K562 (cell line): ENCODE measurements around the gene LMO2. TPM values are rescaled to one million over a fixed set of nuclear protein-coding genes. Genes with fewer than 3 reads are reported as not detected.
A peak's percentile ranks its signal among the peaks of the same experiment; 100 is the strongest.

Source experiments
- BCOR ChIP-seq: fragments of 450-650 bp; IDR thresholded peaks from 2 replicates; pipeline ENCODE4 v1.6.1; 2016
- BMI1 ChIP-seq: fragments of 150-350 bp; IDR thresholded peaks from 2 replicates; pipeline ENCODE4 v1.6.1; 2014; ENCODE audit warnings: low read length
- BRF2 ChIP-seq: IDR thresholded peaks from 3 replicates; pipeline ENCODE4 v1.6.1; 2011; ENCODE audit warnings: borderline replicate concordance, mild to moderate bottlenecking; ENCODE audit not compliant: insufficient read length, insufficient read depth
- CBX1 ChIP-seq: sonication (generic); IDR thresholded peaks from 2 replicates; pipeline ENCODE4 v1.6.1; 2016; ENCODE audit warnings: antibody characterized with exemption, low read depth, mild to moderate bottlenecking
- DIDO1 ChIP-seq: fragments of 450-650 bp; IDR thresholded peaks from 2 replicates; pipeline ENCODE4 v1.6.1; 2016; ENCODE audit warnings: low read depth, missing biosample characterization, missing genetic modification characterization
- EHMT2 ChIP-seq: fragments of 450-650 bp; IDR thresholded peaks from 2 replicates; pipeline ENCODE4 v1.6.1; 2018; ENCODE audit warnings: antibody characterized with exemption
- ERF ChIP-seq: fragments of 450-650 bp; formaldehyde crosslinking; IDR thresholded peaks from 2 replicates; pipeline ENCODE4 v1.4.0; 2020; ENCODE audit warnings: mild to moderate bottlenecking, mixed read lengths
- ESRRA ChIP-seq: fragments of 450-650 bp; IDR thresholded peaks from 2 replicates; pipeline ENCODE4 v1.6.1; 2014; ENCODE audit warnings: low read depth, mild to moderate bottlenecking, moderate library complexity, borderline replicate concordance
- ILF3 ChIP-seq: fragments of 450-650 bp; IDR thresholded peaks from 2 replicates; pipeline ENCODE4 v1.6.1; 2018; ENCODE audit warnings: antibody characterized with exemption, mild to moderate bottlenecking, moderate library complexity, borderline replicate concordance
- MGA ChIP-seq: fragments of 450-650 bp; IDR thresholded peaks from 2 replicates; pipeline ENCODE4 v1.6.1; 2016; ENCODE audit warnings: mild to moderate bottlenecking, moderate library complexity
- TAF7 ChIP-seq: fragments of 450-650 bp; IDR thresholded peaks from 2 replicates; pipeline ENCODE4 v1.6.1; 2016; ENCODE audit warnings: missing genetic modification characterization, missing compliant biosample characterization
- ZBTB1 ChIP-seq: sonication (generic); formaldehyde crosslinking; IDR thresholded peaks from 2 replicates; pipeline ENCODE4 v1.8.1; 2023; ENCODE audit warnings: missing genetic modification reagents, low read depth, mild to moderate bottlenecking, borderline replicate concordance
- polyA plus RNA-seq, 8 experiments: library from polyadenylated mRNA; depleted of rRNA in 4 of 8; stranded (reverse) in 5 of 8; unstranded in 3 of 8; fragments of >200 nt; fragmentation: Nextera tagmentation in 2 of 8; fragmentation: Illumina TruSeq in 1 of 8; extraction: Ambion mirVana in 2 of 8; extraction: Trizol in 1 of 8; gene quantifications; 2 replicates each; pipeline versions ENCODE4 v1.2.1 to v1.2.3, GENCODE V29; 2011 to 2014; ENCODE audit warnings: inconsistent platforms in 1 of 8, missing spikeins in 1 of 8
- total RNA-seq, 7 experiments: library from RNA; depleted of rRNA in 6 of 7; stranded (reverse); fragments of >200 nt in 6 of 7; fragmentation: Illumina TruSeq in 2 of 7; extraction: Trizol in 2 of 7; gene quantifications; 2 replicates each; pipeline versions ENCODE4 v1.2.1 to v1.2.3, GENCODE V29; 2011 to 2021; ENCODE audit warnings: low replicate concordance in 1 of 7

LMO2 gene
- total and polyA plus RNA-seq, 9 of the 15 experiments (the other 6 are each of a cell fraction or from before 2014, with no cell fraction given) = 6.9 to 126 (median 91.5) TPM

- 0 out of 2 replicates have a peak, but pooled peaks have one; percentile 43 for TF ChIP-seq TAF7 (tag)
- TF ChIP-seq ESRRA = 0 out of 2 replicates have a peak, but pooled peaks have one; percentile 31
- TF ChIP-seq ZBTB1 (CRISPR knock-in tag) = no peak
- TF ChIP-seq BRF2 = no peak
- 0 out of 2 replicates have a peak, but pooled peaks have one; percentile 43 for TF ChIP-seq EHMT2
- peak; percentile 25; the same call in 1 of the 2 replicates for TF ChIP-seq MGA
- no peak for TF ChIP-seq CBX1
- no peak for TF ChIP-seq ILF3
- TF ChIP-seq ERF (CRISPR knock-in tag) = no peak
- no peak; the same call in 1 of the 2 replicates for TF ChIP-seq BCOR
- TF ChIP-seq DIDO1 = no peak
- TF ChIP-seq BMI1 = no peak
Measured at GRCh38 chr11:33926671-33927552, 35.0 kb upstream of the LMO2 start (continued).
